Measurements from ENCODE around the gene CWC22. TPM values are rescaled to one million over a fixed set of nuclear protein-coding genes. Genes with fewer than 3 reads are reported as not detected.

CWC22 gene
- total and polyA plus RNA-seq, 2 experiments from 2014 or later: 15.2 to 21.2 TPM

DNA sequence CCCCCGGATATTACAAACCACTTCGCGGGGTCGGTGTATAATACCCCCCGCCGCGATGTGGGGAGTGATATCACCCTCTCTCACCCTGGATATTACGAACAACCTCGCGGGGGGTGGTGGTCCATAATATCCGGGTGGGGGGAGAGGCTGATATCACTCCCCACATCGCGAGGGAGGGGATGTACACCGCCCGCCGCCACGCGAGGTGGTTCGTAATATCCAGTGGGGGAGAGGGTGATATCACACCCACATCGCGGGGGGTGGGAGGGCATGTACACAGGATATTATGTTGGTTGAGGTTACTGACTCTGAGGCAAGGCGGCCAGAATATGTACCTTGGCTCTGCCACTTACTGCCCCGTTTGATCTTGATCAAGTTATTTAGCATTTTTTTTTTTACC, 14.8 kb upstream of the CWC22 start:
- no peak for DNase-seq (ENCODE audit: low read depth in 1 of 2, low spot score in 1 of 2)
- Histone ChIP-seq H3K27me3 (no peaks in the 10 kb centered on the region), H3K27ac (no peak overlapping the region), H3K36me3 (no peaks in the 10 kb centered on the region), H3K9me3 (ENCODE audit: low read depth) (no peaks in the 10 kb centered on the region), H3K4me3 (no peak overlapping the region), H3K4me1 (ENCODE audit: low read depth) (no peaks in the 10 kb centered on the region)
- TF ChIP-seq, protein P1, sequence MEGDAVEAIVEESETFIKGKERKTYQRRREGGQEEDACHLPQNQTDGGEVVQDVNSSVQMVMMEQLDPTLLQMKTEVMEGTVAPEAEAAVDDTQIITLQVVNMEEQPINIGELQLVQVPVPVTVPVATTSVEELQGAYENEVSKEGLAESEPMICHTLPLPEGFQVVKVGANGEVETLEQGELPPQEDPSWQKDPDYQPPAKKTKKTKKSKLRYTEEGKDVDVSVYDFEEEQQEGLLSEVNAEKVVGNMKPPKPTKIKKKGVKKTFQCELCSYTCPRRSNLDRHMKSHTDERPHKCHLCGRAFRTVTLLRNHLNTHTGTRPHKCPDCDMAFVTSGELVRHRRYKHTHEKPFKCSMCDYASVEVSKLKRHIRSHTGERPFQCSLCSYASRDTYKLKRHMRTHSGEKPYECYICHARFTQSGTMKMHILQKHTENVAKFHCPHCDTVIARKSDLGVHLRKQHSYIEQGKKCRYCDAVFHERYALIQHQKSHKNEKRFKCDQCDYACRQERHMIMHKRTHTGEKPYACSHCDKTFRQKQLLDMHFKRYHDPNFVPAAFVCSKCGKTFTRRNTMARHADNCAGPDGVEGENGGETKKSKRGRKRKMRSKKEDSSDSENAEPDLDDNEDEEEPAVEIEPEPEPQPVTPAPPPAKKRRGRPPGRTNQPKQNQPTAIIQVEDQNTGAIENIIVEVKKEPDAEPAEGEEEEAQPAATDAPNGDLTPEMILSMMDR (IDR thresholded peaks at IDR 0.05; ENCODE audit: low read depth, low read length): no peak

DNA sequence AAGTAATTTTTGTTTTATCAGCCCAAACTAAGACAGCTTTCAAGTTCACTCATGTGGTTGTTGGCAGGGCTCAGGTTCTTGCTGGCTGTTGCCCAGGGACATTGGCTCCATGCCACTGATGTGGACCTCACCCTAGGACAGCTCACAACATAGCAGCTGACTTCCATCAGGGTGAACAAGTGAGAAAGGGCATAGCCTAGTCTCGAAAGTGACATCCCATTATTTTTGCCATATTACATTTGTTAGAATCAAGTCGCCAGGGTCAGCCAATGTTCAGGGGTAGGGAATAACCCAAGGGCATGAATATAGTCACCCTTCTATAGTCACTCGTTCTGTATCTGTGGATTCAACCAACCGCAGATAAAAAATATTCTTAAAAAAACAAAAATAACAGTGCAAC, 10.7 kb upstream of the CWC22 start:
- peak in 1 of 2 donors; percentile 84 for DNase-seq (ENCODE audit: low read depth in 1 of 2, low spot score in 1 of 2)
- Histone ChIP-seq H3K36me3 (no peaks in the 10 kb centered on the region), H3K4me1 (ENCODE audit: low read depth) (no peaks in the 10 kb centered on the region), H3K4me3 (no peak overlapping the region), H3K9me3 (ENCODE audit: low read depth) (no peaks in the 10 kb centered on the region), H3K27ac (no peak overlapping the region), H3K27me3 (no peaks in the 10 kb centered on the region)
- TF ChIP-seq, protein P1 (IDR thresholded peaks at IDR 0.05; ENCODE audit: low read depth, low read length): no peak

DNA sequence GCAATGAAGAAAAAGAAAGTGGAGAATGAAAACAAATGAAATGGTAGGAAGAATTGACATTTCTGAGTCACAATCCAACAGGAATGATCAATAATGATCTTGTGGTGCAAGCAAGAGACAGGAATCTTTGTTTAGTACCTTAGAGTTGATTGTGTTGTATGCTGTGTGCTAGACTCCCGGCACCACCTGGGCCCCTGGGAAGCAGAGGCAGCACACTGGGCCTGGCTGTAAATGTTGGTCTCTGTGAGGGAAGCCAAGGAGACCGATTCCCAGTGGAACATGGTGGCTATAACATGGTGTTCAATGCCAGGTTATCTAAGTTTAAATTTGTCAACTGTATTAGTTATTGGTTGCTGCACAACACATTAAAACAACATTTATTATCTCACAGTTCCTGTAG, 9.8 kb upstream of the CWC22 start:
- H3K27ac ChIP-seq: no peak overlapping the region

DNA sequence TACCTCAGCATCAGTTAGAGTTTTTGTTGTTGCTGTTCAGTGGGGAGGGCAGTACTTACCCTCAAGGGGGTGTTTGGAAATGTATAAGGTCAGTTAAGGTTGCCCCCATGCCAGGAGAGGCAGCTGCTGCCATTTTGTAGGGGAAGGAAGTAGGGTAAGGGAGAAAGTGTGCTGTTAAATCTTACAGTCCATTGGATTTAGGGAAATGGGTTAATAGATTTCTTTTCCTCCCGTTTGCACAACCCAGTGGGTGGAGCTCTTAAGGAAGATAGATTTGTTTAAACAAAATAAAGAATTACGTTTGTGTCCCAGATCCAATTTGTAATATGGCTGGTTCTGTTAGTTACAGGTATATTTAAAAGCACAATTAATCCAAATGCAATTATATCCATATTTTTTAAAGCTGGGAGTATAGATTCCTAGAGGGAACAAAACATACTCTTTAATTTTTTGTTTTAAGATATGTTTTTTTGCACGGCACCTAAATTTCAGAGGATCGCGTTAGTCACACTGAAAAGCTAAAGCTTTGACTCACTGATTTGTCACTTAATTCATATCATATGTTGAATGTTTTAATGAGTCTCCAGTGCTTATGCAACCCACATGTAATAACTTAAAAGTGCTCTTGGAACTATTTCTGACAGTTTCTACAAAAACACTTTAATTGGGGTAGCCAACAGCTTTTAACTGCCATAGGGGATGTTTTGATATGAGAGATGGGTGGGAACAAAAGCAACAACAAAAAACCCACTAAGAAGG, 9.0 kb upstream of the CWC22 start:
- Histone ChIP-seq H3K27me3 (no peaks in the 10 kb centered on the region), H3K9me3 (ENCODE audit: low read depth) (no peaks in the 10 kb centered on the region), H3K36me3 (no peaks in the 10 kb centered on the region), H3K4me3 (no peak overlapping the region), H3K4me1 (ENCODE audit: low read depth) (no peaks in the 10 kb centered on the region), H3K27ac (no peak overlapping the region)
- TF ChIP-seq, protein P1 (IDR thresholded peaks at IDR 0.05; ENCODE audit: low read depth, low read length): no peak
- DNase-seq (ENCODE audit: low read depth in 1 of 2, low spot score in 1 of 2): peak in 1 of 2 donors; percentile 74

More for the DNA sequence above, 9.8 kb upstream of the CWC22 start:
- Histone ChIP-seq H3K27me3 (no peaks in the 10 kb centered on the region), H3K36me3 (no peaks in the 10 kb centered on the region), H3K4me3 (no peak overlapping the region), H3K9me3 (ENCODE audit: low read depth) (no peaks in the 10 kb centered on the region), H3K4me1 (ENCODE audit: low read depth) (no peaks in the 10 kb centered on the region)
- TF ChIP-seq, protein P1 (IDR thresholded peaks at IDR 0.05; ENCODE audit: low read depth, low read length): no peak
- no peak for DNase-seq (ENCODE audit: low read depth in 1 of 2, low spot score in 1 of 2)

DNA sequence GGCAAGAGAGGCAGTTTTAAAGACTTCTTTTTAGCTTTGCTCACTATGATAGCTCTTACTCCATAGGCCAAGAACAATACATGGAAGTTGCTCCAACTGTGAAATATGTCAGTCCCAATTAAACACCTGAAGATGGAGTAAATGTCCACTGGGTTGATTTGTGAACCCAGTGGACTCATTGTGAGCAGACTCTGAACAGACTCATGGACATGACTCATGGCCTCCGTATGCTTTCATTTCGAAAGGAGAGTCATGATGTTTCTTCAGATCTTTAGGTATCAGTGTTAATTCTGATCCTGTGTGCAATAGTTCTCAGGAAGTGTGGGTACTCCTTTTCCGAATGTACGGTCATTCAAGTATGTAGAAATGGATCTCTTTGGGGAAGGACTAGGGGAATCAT, 5.4 kb upstream of the CWC22 start:
- Histone ChIP-seq H3K9me3 (ENCODE audit: low read depth) (no peaks in the 10 kb centered on the region), H3K4me3 (no peak overlapping the region), H3K27ac (no peak overlapping the region), H3K27me3 (no peaks in the 10 kb centered on the region), H3K4me1 (ENCODE audit: low read depth) (no peaks in the 10 kb centered on the region), H3K36me3 (no peaks in the 10 kb centered on the region)
- DNase-seq (ENCODE audit: low read depth in 1 of 2, low spot score in 1 of 2): peak in 1 of 2 donors; percentile 71
- TF ChIP-seq, protein P1 (IDR thresholded peaks at IDR 0.05; ENCODE audit: low read depth, low read length): no peak
